ENCODE data around the gene CARM1.

GRCh38 chr19:10945264-10945663, 73.9 kb downstream of the CARM1 start:
- TF ChIP-seq CTCF (IDR thresholded peaks at IDR 0.05) (no peak), EP300 (IDR thresholded peaks at IDR 0.05) (no peak)

Data from stomach (tissue), 4 donors.